ENCODE measurements around the gene KLC3.
"Not testable (repeated sequence)": the region's sequence is repeated elsewhere in the genome, so short reads cannot be mapped to it uniquely, and the experiment has no call there.

The KLC3 gene

DNA sequence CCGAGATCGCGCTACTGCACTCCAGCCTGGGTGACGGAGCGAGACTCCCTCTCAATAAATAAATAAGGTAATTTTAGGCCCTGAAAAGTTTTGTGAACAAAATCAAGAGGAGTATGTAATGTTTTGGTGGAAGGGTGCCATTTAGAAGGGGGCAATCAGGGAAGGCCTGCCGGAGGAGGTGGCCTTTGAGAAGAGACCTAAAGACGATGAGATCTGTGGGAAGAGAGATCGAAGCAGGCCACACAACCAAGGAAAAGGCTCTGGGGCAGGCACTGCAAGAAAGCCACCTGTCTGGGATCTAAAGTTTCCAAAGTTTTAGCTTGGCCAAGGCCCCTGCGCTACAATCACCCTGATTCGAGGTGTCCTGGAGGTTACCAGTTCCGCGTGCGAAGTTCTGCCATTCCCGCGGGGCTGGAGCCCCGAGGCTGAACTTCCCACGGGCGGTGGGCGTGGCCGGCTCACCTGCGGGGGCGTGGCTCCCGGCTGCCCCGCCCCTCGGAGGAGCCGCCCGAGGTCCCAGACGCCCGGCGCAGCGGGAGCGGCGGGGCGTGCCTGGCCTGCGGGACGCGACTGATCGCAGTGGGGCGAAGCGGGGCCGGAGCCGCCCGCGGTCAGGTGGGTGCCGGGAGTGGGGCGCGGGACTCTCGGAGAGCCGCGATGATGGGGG, at the start of gene KLC3:
TSS of gene KLC3 (plus strand) at position 519 of the 667 bp plus-strand sequence. CDS start 4,792 bp downstream, outside the sequence.
- peak; percentile 73 for DNase-seq (ENCODE audit: low spot score)

DNA sequence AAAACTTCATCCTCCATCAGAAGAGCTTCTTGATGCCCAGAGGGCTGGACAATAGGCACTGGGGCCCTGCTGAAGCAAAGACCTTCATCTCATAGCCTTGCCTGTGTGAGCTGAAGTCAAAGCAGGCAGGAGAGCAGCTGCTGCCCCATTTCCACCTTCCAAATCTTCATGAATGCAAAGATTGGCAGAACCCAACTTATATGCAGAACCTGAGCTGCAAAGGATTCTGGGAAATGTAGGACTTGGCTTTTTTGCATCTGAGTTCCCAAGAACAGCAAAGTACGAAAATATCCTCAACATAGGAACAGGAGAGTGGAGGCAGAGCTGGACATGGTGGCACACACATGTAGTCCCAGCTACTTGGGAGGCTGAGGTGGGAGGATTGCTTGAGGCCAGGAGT, 48.7 kb upstream of the KLC3 start:
- DNase-seq (ENCODE audit: low spot score): no peak

GRCh38 chr19:45293682-45294081, 46.9 kb upstream of the KLC3 start:
- DNase-seq (ENCODE audit: low spot score): no peak

- DNase-seq (ENCODE audit: low spot score): no peak
Observed at GRCh38 chr19:45294291-45295029, 46.1 kb upstream of the KLC3 start.

- no peak for DNase-seq (ENCODE audit: low spot score)
Observed at GRCh38 chr19:45295873-45296272, 44.7 kb upstream of the KLC3 start.

GRCh38 chr19:45296355-45296754, 44.2 kb upstream of the KLC3 start:
- DNase-seq (ENCODE audit: low spot score): no peak

DNA sequence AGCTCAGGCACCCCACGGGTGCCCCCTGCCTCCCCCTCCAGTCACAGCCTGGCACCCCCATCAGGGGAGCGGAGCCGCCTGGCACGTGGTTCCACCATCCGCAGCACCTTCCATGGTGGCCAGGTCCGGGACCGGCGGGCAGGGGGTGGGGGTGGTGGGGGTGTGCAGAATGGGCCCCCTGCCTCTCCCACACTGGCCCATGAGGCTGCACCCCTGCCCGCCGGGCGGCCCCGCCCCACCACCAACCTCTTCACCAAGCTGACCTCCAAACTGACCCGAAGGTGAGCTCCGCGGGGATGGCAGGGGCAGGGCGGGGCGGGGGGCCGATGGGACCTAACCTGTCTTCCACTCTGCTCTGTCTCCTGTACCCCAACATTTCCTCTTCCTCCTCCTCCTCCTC, 42.9 kb upstream of the KLC3 start:
- no peak for DNase-seq (ENCODE audit: low spot score)

DNA sequence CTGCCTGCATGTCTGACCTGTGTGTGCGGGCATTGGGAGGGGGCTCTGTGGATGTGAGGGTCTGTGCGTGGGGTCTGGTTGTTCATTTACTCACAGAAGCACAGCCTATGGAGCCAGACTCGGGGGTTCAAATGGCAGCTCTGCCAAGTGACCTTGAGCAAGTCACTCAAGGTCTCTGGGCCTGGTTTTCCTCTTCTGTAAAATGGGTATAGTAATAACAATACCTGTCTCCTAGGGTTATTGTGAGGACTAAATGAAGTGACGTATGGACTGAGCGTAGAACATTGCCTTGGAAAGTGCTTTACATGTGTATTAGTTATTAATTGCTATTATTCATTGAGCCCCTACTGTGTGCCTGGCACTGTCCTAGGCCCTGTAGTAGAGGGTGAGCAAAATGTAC, 42.3 kb upstream of the KLC3 start:
- no peak for DNase-seq (ENCODE audit: low spot score)

GRCh38 chr19:45299719-45300118, 40.8 kb upstream of the KLC3 start:
- DNase-seq (ENCODE audit: low spot score): no peak

DNA sequence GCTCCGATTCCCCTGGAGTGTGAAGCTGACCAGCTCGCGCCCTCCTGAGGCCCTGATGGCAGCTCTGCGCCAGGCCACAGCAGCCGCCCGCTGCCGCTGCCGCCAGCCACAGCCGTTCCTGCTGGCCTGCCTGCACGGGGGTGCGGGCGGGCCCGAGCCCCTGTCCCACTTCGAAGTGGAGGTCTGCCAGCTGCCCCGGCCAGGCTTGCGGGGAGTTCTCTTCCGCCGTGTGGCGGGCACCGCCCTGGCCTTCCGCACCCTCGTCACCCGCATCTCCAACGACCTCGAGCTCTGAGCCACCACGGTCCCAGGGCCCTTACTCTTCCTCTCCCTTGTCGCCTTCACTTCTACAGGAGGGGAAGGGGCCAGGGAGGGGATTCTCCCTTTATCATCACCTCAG, 38.1 kb upstream of the KLC3 start:
- no peak for DNase-seq (ENCODE audit: low spot score)

DNA sequence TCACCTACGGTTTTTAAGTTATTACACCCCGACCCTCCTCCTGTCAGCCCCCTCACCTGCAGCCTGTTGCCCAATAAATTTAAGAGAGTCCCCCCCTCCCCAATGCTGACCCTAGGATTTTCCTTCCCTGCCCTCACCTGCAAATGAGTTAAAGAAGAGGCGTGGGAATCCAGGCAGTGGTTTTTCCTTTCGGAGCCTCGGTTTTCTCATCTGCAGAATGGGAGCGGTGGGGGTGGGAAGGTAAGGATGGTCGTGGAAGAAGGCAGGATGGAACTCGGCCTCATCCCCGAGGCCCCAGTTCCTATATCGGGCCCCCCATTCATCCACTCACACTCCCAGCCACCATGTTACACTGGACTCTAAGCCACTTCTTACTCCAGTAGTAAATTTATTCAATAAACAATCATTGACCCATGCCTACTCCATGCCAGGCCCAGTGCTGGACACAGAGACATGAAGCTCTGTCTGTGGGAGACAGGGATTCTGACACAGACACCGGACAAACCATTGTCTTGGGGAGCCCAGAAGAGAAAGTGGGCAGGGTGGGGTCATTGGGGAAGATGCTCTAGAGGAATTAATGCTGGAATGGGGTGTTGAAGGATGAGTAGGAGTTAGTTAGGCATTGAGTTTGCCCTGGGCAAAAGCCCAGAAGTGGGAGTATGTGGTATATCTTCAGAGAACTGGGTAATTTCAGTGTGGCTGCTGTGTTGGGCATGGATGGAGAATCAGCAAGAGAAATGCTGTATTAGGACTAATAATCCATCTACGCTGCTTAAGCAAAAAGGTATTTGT, 37.1 kb upstream of the KLC3 start:
- DNase-seq (ENCODE audit: low spot score): no peak

DNA sequence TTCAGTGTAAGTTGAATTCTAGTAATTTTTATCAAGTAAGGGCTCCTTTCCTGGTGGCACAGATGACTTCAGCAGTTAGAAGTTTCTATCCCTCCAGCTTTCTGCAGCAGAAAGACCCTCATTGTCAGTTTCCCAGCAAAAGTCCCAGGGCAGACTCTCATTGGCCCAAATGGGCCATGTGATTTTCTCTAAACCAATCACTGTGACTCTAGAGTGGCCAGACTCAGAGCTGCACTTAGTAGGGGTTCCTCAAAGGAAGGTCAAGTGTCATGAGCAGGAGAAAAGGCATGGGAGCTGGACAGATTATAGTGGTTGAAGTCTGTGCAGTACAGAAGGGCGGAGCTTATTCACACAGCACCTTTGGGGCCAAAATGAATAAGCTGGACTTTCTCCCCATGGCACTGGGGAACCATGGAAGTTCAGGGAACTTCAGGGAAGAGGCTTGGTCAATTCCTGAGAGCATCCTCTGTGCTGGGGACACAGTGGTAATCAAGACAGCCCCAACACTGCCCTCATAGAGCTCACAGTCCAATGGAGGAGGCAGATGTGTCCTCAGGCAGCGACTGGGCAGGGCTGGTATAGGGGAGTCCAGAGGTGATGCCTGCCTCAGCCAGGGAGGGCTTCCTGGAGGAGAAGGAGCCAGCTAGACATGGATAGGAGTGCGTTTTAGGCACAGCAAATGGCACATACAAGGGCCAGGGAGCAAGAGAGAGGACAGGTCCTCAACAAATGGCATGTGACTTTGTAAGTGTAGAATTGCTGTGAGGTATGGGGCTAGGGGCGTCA, 36.2 kb upstream of the KLC3 start:
- DNase-seq (ENCODE audit: low spot score): no peak

GRCh38 chr19:45305007-45305406, 35.5 kb upstream of the KLC3 start:
- no peak for DNase-seq (ENCODE audit: low spot score)

DNA sequence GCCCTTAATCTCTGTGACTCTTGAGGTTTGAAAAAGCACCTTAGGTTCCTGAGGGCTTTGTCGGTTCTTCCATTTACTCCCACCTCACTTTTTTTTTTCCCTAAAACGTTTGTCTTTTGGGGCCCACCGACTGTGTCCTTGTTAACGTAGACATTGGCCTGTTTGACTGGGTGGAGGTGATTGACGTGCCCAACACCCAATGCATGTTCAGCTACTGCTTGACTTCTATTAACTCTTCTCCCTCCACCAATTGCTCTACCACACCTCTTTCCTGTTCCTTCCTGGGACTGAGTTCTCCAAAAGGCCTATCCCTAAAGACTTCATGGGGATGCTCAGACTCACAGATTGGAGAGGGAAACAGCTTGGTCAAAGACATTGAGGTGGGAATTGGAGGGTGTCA, 35.1 kb upstream of the KLC3 start:
- no peak for DNase-seq (ENCODE audit: low spot score)

GRCh38 chr19:45306040-45306439, 34.5 kb upstream of the KLC3 start:
- no peak for DNase-seq (ENCODE audit: low spot score)

GRCh38 chr19:45306518-45307027, 34.0 kb upstream of the KLC3 start:
- no peak for DNase-seq (ENCODE audit: low spot score)

DNA sequence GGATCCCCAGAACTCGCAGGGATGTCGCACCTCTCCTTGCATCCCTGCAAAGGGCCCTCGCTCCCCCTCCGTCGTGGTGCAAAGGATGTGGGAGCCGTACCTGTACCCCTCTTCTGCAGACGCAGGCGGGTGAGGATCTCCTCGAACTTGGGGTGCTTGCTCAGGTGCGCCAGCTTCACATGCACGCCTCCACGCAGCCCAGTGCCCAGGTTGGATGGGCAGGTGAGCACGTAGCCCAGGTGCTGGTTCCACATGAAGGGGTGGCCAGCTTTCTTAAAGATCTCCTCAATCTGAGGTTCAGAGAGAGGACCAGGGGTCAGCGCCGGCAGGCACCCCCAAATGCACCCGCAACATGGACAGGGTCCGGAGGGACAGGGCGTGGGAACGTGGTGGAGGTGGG, 33.2 kb upstream of the KLC3 start:
- no peak for DNase-seq (ENCODE audit: low spot score)

DNA sequence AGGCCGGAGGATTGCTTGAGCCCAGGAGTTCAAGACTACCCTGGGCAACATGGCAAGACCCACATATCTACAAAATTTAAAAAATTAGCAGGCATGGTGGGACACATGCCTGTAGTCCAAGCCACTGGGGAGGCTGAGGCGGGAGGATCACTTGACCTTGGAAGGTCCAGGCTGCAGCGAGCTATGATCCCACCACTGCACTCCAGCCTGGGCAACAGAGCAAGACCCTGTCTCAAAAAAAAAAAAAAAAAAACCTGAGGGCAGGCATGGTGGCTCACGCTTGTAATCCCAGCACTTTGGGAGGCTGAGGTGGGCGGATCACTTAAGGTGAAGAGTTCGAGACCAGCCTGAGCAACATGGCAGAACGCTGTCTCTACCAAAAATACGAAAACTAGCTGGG, 31.2 kb upstream of the KLC3 start:
- not testable (repeated sequence) for DNase-seq (ENCODE audit: low spot score)

DNA sequence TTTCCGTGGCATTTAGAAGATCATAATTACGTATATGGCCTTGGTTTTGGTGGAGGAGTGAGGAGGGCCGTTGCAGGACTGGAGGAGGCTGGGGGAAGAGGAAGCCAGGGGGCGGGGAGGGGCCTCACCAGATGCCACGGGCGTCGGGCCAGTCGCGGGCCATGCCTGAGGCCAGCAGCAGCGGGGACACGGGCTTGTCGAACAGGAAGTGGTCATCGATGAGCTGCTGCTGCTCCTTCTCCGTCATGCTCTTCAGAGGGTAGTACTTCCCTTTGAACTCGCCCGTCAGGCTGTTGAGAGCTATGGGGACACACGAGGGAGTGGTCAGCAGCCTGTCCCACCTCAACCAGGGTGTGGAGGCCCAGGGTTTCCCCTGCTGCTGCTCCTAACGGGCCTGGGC, 28.9 kb upstream of the KLC3 start:
- no peak for DNase-seq (ENCODE audit: low spot score)

- DNase-seq (ENCODE audit: low spot score): not testable (repeated sequence)
Observed at GRCh38 chr19:45312285-45312684, 28.3 kb upstream of the KLC3 start.

DNA sequence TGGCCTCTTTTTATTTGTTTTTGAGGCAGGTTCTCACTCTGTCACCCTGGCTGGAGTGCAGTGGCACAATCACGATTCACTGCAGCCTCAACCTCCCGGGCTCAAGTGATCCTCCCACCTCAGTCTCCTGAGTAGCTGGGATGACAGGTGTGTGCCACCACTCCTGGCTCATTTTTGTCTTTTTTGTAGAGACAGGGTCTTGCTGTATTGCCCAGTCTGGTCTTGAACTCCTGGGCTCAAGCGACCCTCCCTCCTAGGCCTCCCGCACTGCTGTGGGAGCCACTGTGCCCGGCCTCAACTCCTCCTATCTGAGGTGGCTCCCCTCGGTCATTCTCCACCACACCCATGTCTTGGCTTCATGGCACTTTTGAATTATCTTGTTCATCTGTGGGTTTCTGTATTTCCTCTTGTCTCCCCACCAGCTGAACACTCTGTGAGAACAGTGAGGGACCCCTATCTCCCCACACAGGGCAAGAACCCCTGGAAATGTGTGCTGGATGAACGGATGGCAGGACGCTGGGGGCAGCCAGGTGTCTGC, 25.8 kb upstream of the KLC3 start:
- no peak for DNase-seq (ENCODE audit: low spot score)

- DNase-seq (ENCODE audit: low spot score): no peak
Observed at GRCh38 chr19:45315304-45315703, 25.2 kb upstream of the KLC3 start.

All from hematopoietic multipotent progenitor cell treated with erythropoietin and hydrocortisone succinate and interleukin-3 and kit ligand, for 17 days (in vitro differentiated cells).